Right atrium auricular region (tissue), 2 donors: ENCODE results near the gene SPIRE1. TPM values are rescaled to one million over a fixed set of nuclear protein-coding genes. Genes with fewer than 3 reads are reported as not detected.

ENCODE experiments used
- DNase-seq: peaks from one replicate; pipeline ENCODE4 v3.0.0-alpha.2; 2019; ENCODE audit warnings: low spot score
- H3K27ac ChIP-seq, 2 donors: fragments of 200-600 bp; sonication (generic); 1 replicate in 1 of 2; 2 replicates in 1 of 2; pipeline ENCODE4 v1.5.1; 2016 to 2019
- H3K27me3 ChIP-seq, 2 donors: fragments of 200-600 bp; sonication (generic); one replicate each; pipeline versions ENCODE4 v1.5.1 to v1.6.0; 2017 to 2019
- H3K36me3 ChIP-seq: fragments of 200-600 bp; sonication (generic); one replicate; pipeline ENCODE4 v1.5.1; 2016
- H3K4me1 ChIP-seq, 2 donors: fragments of 200-600 bp; sonication (generic); one replicate each; pipeline versions ENCODE4 v1.5.1 to v1.6.0; 2017 to 2019
- H3K4me3 ChIP-seq, 2 donors: fragments of 200-600 bp; sonication (generic); 1 replicate in 1 of 2; 2 replicates in 1 of 2; pipeline ENCODE4 v1.5.1; 2017 to 2019; ENCODE audit warnings: mild to moderate bottlenecking in 1 of 2, moderate library complexity in 1 of 2
- H3K9me3 ChIP-seq, 2 donors: fragments of 200-600 bp; sonication (generic); one replicate each; pipeline ENCODE4 v1.5.1; 2019
- CTCF ChIP-seq, 2 donors: fragments of 200-600 bp; sonication (generic); IDR thresholded peaks; one replicate each; pipeline ENCODE4 v1.5.1; 2019; ENCODE audit warnings: antibody characterized with exemption in 2 of 2
- total RNA-seq, 2 donors: library from RNA; depleted of rRNA; stranded (reverse); fragments of >200 nt; gene quantifications; one replicate each; pipeline ENCODE4 v1.1.0, GENCODE V29; 2016

The SPIRE1 gene
- 10 to 100 TPM; 34.7 to 42.9 TPM for total RNA-seq

- Histone ChIP-seq H3K27ac (peak within 1 kb of the TSS; percentile 95 to 99), H3K27me3 (no peaks in the 10 kb centered on the region), H3K4me1 (peaks cover 0 to 34% of the 10 kb centered on the region in 2 donors), H3K36me3 (no peaks in the 10 kb centered on the region), H3K9me3 (no peaks in the 10 kb centered on the region), H3K4me3 (peak within 1 kb of the TSS; percentile 75 to 88)
- peak in 1 of 2 donors; percentile 48 for TF ChIP-seq CTCF (IDR thresholded peaks at IDR 0.05)
- DNase-seq = peak; percentile 68
These were observed at the start of gene SPIRE1 for GRCh38 chr18:12657684-12658425. Gene SPIRE1 (minus strand): TSS chr18:12658107. CDS start chr18:12657866, 241 bp downstream.

DNA sequence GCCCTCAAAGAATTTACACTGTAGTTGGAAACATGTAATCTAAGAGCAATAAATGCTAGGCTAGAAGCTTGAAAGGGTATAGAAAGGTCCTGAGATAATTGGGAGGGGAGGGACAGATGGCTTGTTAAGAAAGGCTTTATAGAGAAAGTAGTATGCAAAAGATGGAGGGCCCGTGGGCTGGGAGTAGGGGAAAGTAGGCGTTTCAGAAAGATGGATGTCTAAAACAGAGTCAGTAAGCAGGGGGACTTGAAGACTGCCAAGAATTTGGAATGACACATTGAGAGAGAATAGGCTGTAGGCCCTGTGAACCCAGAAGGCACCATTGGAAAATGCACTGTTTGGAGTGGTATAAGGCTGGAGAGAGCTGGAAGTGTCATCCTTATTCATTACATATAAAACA is 45.8 kb upstream of the SPIRE1 start:
- Histone ChIP-seq H3K9me3 (no peaks in the 10 kb centered on the region), H3K4me1 (peaks cover 0 to 29% of the 10 kb centered on the region in 2 donors), H3K27ac (peak overlapping the region; percentile 94 to 98), H3K4me3 (peak overlapping the region; percentile 81 to 92), H3K36me3 (peaks cover 27% of the 10 kb centered on the region), H3K27me3 (no peaks in the 10 kb centered on the region)
- no peak for TF ChIP-seq CTCF (IDR thresholded peaks at IDR 0.05)
- DNase-seq = no peak

GRCh38 chr18:12703096-12703567 is 45.2 kb upstream of the SPIRE1 start:
- no peak for TF ChIP-seq CTCF (IDR thresholded peaks at IDR 0.05)
- H3K4me1 ChIP-seq = peaks cover 0 to 29% of the 10 kb centered on the region in 2 donors

GRCh38 chr18:12702221-12703095 is 44.6 kb upstream of the SPIRE1 start, which contains the start of the genes CEP76 and PSMG2:
Gene CEP76 (minus strand): TSS chr18:12702723. CDS start chr18:12702548, 175 bp downstream.
Gene PSMG2 (plus strand): TSS chr18:12703042. CDS start chr18:12703108, 66 bp downstream.
- H3K27ac ChIP-seq = peak within 1 kb of the TSS; percentile 94 to 98

More at GRCh38 chr18:12703096-12703567, 45.2 kb upstream of the SPIRE1 start:
- no peak for DNase-seq
- peaks cover 22% of the 10 kb centered on the region for H3K36me3 ChIP-seq
- H3K9me3 ChIP-seq = no peaks in the 10 kb centered on the region
- no peaks in the 10 kb centered on the region for H3K27me3 ChIP-seq
- peak overlapping the region; percentile 81 to 92 for H3K4me3 ChIP-seq
- peak overlapping the region; percentile 94 to 98 for H3K27ac ChIP-seq

More at GRCh38 chr18:12702221-12703095, 44.6 kb upstream of the SPIRE1 start, which contains the start of the genes CEP76 and PSMG2:
- TF ChIP-seq CTCF (IDR thresholded peaks at IDR 0.05) = no peak
- Histone ChIP-seq H3K9me3 (no peaks in the 10 kb centered on the region), H3K27me3 (no peaks in the 10 kb centered on the region), H3K36me3 (peaks cover 15% of the 10 kb centered on the region), H3K4me1 (peaks cover 0 to 29% of the 10 kb centered on the region in 2 donors), H3K4me3 (peak within 1 kb of the TSS; percentile 81 to 92)
- peak; percentile 90 for DNase-seq
